ENCODE measurements around the gene ATP9A.
"Not testable (repeated sequence)": the region's sequence is repeated elsewhere in the genome, so short reads cannot be mapped to it uniquely, and the experiment has no call there.

Gene ATP9A

GRCh38 chr20:51687630-51688029, 80.6 kb downstream of the ATP9A start:
- no peak overlapping the region for H3K4me3 ChIP-seq (ENCODE audit: low read length)
- TF ChIP-seq CTCF (IDR thresholded peaks at IDR 0.05; ENCODE audit: insufficient read depth, low read depth, low read length, missing control alignments) = no peak

GRCh38 chr20:51687108-51687507, 81.1 kb downstream of the ATP9A start:
- TF ChIP-seq CTCF (IDR thresholded peaks at IDR 0.05; ENCODE audit: insufficient read depth, low read depth, low read length, missing control alignments) = no peak
- no peak overlapping the region for H3K4me3 ChIP-seq (ENCODE audit: low read length)
- peak; percentile 72 for DNase-seq (ENCODE audit: low read depth)

More at GRCh38 chr20:51687630-51688029, 80.6 kb downstream of the ATP9A start:
- DNase-seq (ENCODE audit: low read depth) = no peak

GRCh38 chr20:51685494-51685893, 82.7 kb downstream of the ATP9A start:
- H3K4me3 ChIP-seq (ENCODE audit: low read length); DNase-seq (ENCODE audit: low read depth): not testable (repeated sequence)

GRCh38 chr20:51680067-51680749, 88.0 kb downstream of the ATP9A start:
- no peak overlapping the region for H3K4me3 ChIP-seq (ENCODE audit: low read length)
- DNase-seq (ENCODE audit: low read depth) = no peak
- no peak for TF ChIP-seq CTCF (IDR thresholded peaks at IDR 0.05; ENCODE audit: insufficient read depth, low read depth, low read length, missing control alignments)

GRCh38 chr20:51679254-51679921, 88.8 kb downstream of the ATP9A start:
- no peak for DNase-seq (ENCODE audit: low read depth)

GRCh38 chr20:51678026-51678697, 90.0 kb downstream of the ATP9A start:
- no peak for DNase-seq (ENCODE audit: low read depth)
- no peak overlapping the region for H3K4me3 ChIP-seq (ENCODE audit: low read length)
- TF ChIP-seq CTCF (IDR thresholded peaks at IDR 0.05; ENCODE audit: insufficient read depth, low read depth, low read length, missing control alignments) = peak; percentile 22

More at GRCh38 chr20:51679254-51679921, 88.8 kb downstream of the ATP9A start:
- no peak for TF ChIP-seq CTCF (IDR thresholded peaks at IDR 0.05; ENCODE audit: insufficient read depth, low read depth, low read length, missing control alignments)
- H3K4me3 ChIP-seq (ENCODE audit: low read length) = no peak overlapping the region

- peak; percentile 31 for DNase-seq (ENCODE audit: low read depth)
- no peak for TF ChIP-seq CTCF (IDR thresholded peaks at IDR 0.05; ENCODE audit: insufficient read depth, low read depth, low read length, missing control alignments)
- H3K4me3 ChIP-seq (ENCODE audit: low read length) = no peak overlapping the region
Observed at GRCh38 chr20:51668947-51669346, 99.2 kb downstream of the ATP9A start.
